Measurements from ENCODE around the gene ZNF862. TPM values are rescaled to one million over a fixed set of nuclear protein-coding genes. Genes with fewer than 3 reads are reported as not detected.

ZNF862 gene
- total RNA-seq, 1 donor from 2014 or later: 10.4 TPM

- intact Hi-C loops (cut with micrococcal nuclease): no loop called here
- H3K4me3 ChIP-seq: no peak overlapping the region
- peak; percentile 11 for DNase-seq
- no peaks in the 10 kb centered on the region for H3K36me3 ChIP-seq
- no peaks in the 10 kb centered on the region for H3K4me1 ChIP-seq
- no peak overlapping the region for H3K27ac ChIP-seq (replicated peaks)
- TF ChIP-seq CTCF (IDR thresholded peaks at IDR 0.05; ENCODE audit: borderline replicate concordance): no peak
- H3K27me3 ChIP-seq (ENCODE audit: low read depth): no peaks in the 10 kb centered on the region
- H3K9me3 ChIP-seq (replicated peaks): no peaks in the 10 kb centered on the region
Observed at GRCh38 chr7:149821191-149822148, 16.7 kb upstream of the ZNF862 start.

GRCh38 chr7:149822353-149822943, 15.7 kb upstream of the ZNF862 start:
- DNase-seq: peak; percentile 7
- Histone ChIP-seq H3K4me3 (no peak overlapping the region), H3K4me1 (no peaks in the 10 kb centered on the region), H3K9me3 (replicated peaks) (no peaks in the 10 kb centered on the region), H3K27me3 (ENCODE audit: low read depth) (no peaks in the 10 kb centered on the region), H3K36me3 (no peaks in the 10 kb centered on the region), H3K27ac (replicated peaks) (no peak overlapping the region)
- no peak for TF ChIP-seq CTCF (IDR thresholded peaks at IDR 0.05; ENCODE audit: borderline replicate concordance)
- intact Hi-C loops (cut with micrococcal nuclease): no loop called here

GRCh38 chr7:149823191-149823630, 15.0 kb upstream of the ZNF862 start:
- no peaks in the 10 kb centered on the region for H3K4me1 ChIP-seq
- no peaks in the 10 kb centered on the region for H3K36me3 ChIP-seq
- intact Hi-C loops (cut with micrococcal nuclease): no loop called here
- H3K9me3 ChIP-seq (replicated peaks): no peaks in the 10 kb centered on the region
- TF ChIP-seq CTCF (IDR thresholded peaks at IDR 0.05; ENCODE audit: borderline replicate concordance): no peak
- DNase-seq: peak; percentile 5
- no peak overlapping the region for H3K4me3 ChIP-seq
- no peaks in the 10 kb centered on the region for H3K27me3 ChIP-seq (ENCODE audit: low read depth)
- no peak overlapping the region for H3K27ac ChIP-seq (replicated peaks)

- H3K27ac ChIP-seq (replicated peaks): no peak overlapping the region
Observed at GRCh38 chr7:149823631-149824199, 14.5 kb upstream of the ZNF862 start.

More at GRCh38 chr7:149823631-149824199, 14.5 kb upstream of the ZNF862 start:
- Histone ChIP-seq H3K36me3 (no peaks in the 10 kb centered on the region), H3K9me3 (replicated peaks) (no peaks in the 10 kb centered on the region), H3K4me3 (no peak overlapping the region), H3K4me1 (no peaks in the 10 kb centered on the region), H3K27me3 (ENCODE audit: low read depth) (no peaks in the 10 kb centered on the region)
- TF ChIP-seq CTCF (IDR thresholded peaks at IDR 0.05; ENCODE audit: borderline replicate concordance): no peak
- intact Hi-C loops (cut with micrococcal nuclease): no loop called here
- no peak for DNase-seq

Measured in left ventricle myocardium inferior (tissue), 1 donor.